Esophagus muscularis mucosa (tissue), 4 donors: Measurements from ENCODE around the gene LARP4B.

Experiments
- CTCF ChIP-seq, 3 experiments: fragments of 200-600 bp in 2 of 3; fragments of 450-650 bp in 1 of 3; sonication (generic) in 2 of 3; IDR thresholded peaks; one replicate each; pipeline ENCODE4 v1.5.1; 2017 to 2019; ENCODE audit warnings: antibody characterized with exemption in 3 of 3, mild to moderate bottlenecking in 2 of 3, moderate library complexity in 1 of 3
- EP300 ChIP-seq: sonication (generic); formaldehyde crosslinking; IDR thresholded peaks from one replicate; pipeline ENCODE4 v1.6.1; 2017; ENCODE audit warnings: antibody characterized with exemption
- POLR2A ChIP-seq: fragments of 450-650 bp; IDR thresholded peaks from one replicate; pipeline ENCODE4 v1.6.1; 2017; ENCODE audit warnings: antibody characterized with exemption, moderate library complexity, mild to moderate bottlenecking, low read depth
- POLR2AphosphoS5 ChIP-seq, 2 donors: sonication (generic); formaldehyde crosslinking; IDR thresholded peaks; one replicate each; pipeline ENCODE4 v1.6.1; 2017; ENCODE audit warnings: antibody characterized with exemption in 2 of 2

GRCh38 chr10:759898-760477 is 171.5 kb downstream of the LARP4B start:
- TF ChIP-seq CTCF (IDR thresholded peaks at IDR 0.05) = no peak
- no peak for TF ChIP-seq POLR2A
- TF ChIP-seq EP300 = no peak
- no peak for TF ChIP-seq POLR2AphosphoS5 (IDR thresholded peaks at IDR 0.05)
